ENCODE measurements around the gene RSPH3.
"Not testable (repeated sequence)": the region's sequence is repeated elsewhere in the genome, so short reads cannot be mapped to it uniquely, and the experiment has no call there.

Gene RSPH3

GRCh38 chr6:159023893-159024292 lies 23.9 kb upstream of the RSPH3 start:
- DNase-seq (ENCODE audit: low read depth in 2 of 2): no peak

GRCh38 chr6:159020011-159020410 lies 20.0 kb upstream of the RSPH3 start:
- no peak for DNase-seq (ENCODE audit: low read depth in 2 of 2)

- no peak for DNase-seq (ENCODE audit: low read depth in 2 of 2)
These were observed 18.0 kb upstream of the RSPH3 start for GRCh38 chr6:159017757-159018559.

GRCh38 chr6:159014406-159014805 lies 14.4 kb upstream of the RSPH3 start:
- DNase-seq (ENCODE audit: low read depth in 2 of 2): no peak

GRCh38 chr6:159013229-159013628 lies 13.2 kb upstream of the RSPH3 start:
- no peak for DNase-seq (ENCODE audit: low read depth in 2 of 2)

GRCh38 chr6:159012201-159012600 lies 12.2 kb upstream of the RSPH3 start:
- no peak for DNase-seq (ENCODE audit: low read depth in 2 of 2)

- not testable (repeated sequence) for DNase-seq (ENCODE audit: low read depth in 2 of 2)
These were observed 10.1 kb upstream of the RSPH3 start for GRCh38 chr6:159010037-159010612.

GRCh38 chr6:159008656-159009288 lies 8.8 kb upstream of the RSPH3 start:
- DNase-seq (ENCODE audit: low read depth in 2 of 2): no peak

- no peak for DNase-seq (ENCODE audit: low read depth in 2 of 2)
These were observed 7.5 kb upstream of the RSPH3 start for GRCh38 chr6:159007510-159007909.

- no peak for DNase-seq (ENCODE audit: low read depth in 2 of 2)
These were observed 5.4 kb upstream of the RSPH3 start for GRCh38 chr6:159005436-159005835.

GRCh38 chr6:159004592-159004991 lies 4.6 kb upstream of the RSPH3 start:
- DNase-seq (ENCODE audit: low read depth in 2 of 2): no peak

- no peak for DNase-seq (ENCODE audit: low read depth in 2 of 2)
These were observed 2.6 kb upstream of the RSPH3 start for GRCh38 chr6:159002432-159003155.

GRCh38 chr6:158999154-158999665 lies 792 bp downstream of the RSPH3 start:
- DNase-seq (ENCODE audit: low read depth in 2 of 2): no peak

GRCh38 chr6:158996856-158997255 lies 3.1 kb downstream of the RSPH3 start:
- DNase-seq (ENCODE audit: low read depth in 2 of 2): no peak

GRCh38 chr6:158993639-158994038 lies 6.4 kb downstream of the RSPH3 start:
- no peak for DNase-seq (ENCODE audit: low read depth in 2 of 2)

- no peak for DNase-seq (ENCODE audit: low read depth in 2 of 2)
These were observed 8.8 kb downstream of the RSPH3 start for GRCh38 chr6:158991017-158991723.

- not testable (repeated sequence) for DNase-seq (ENCODE audit: low read depth in 2 of 2)
These were observed 10.3 kb downstream of the RSPH3 start for GRCh38 chr6:158989711-158990110.

GRCh38 chr6:158988477-158988876 lies 11.5 kb downstream of the RSPH3 start:
- DNase-seq (ENCODE audit: low read depth in 2 of 2): no peak

GRCh38 chr6:158987657-158988056 lies 12.3 kb downstream of the RSPH3 start:
- no peak for DNase-seq (ENCODE audit: low read depth in 2 of 2)

GRCh38 chr6:158978757-158979156 lies 21.2 kb downstream of the RSPH3 start:
- DNase-seq (ENCODE audit: low read depth in 2 of 2): no peak

GRCh38 chr6:158977382-158977781 lies 22.6 kb downstream of the RSPH3 start:
- DNase-seq (ENCODE audit: low read depth in 2 of 2): no peak

Measured in activated CD4-positive, alpha-beta T cell treated with anti-CD3 and anti-CD28 coated beads for 24 hours (primary cell).